ENCODE measurements around the gene CACNA1H.

GRCh38 chr16:1112506-1113184 is 40.3 kb upstream of the CACNA1H start:
- TF ChIP-seq POLR2A (IDR thresholded peaks at IDR 0.05) (no peak), CTCF (IDR thresholded peaks at IDR 0.05) (no peak)
